SH-SY5Y (cell line): Measurements from ENCODE around the gene ELMO1.

Experiments used
- GATA2 ChIP-seq: IDR thresholded peaks from 2 replicates; pipeline ENCODE4 v1.6.1; 2011; ENCODE audit warnings: mild to moderate bottlenecking, low read depth, low read length
- GATA3 ChIP-seq: IDR thresholded peaks from 2 replicates; pipeline ENCODE4 v1.6.1; 2011; ENCODE audit warnings: low read depth, mild to moderate bottlenecking, low read length, moderate library complexity

- TF ChIP-seq GATA3 (no peak), GATA2 (no peak)
Measured at GRCh38 chr7:37450035-37450434, 1.4 kb upstream of the ELMO1 start.
